H9 (cell line): ENCODE measurements around the gene SLX4IP. TPM values are rescaled to one million over a fixed set of nuclear protein-coding genes. Genes with fewer than 3 reads are reported as not detected.
A peak's percentile ranks its signal among the peaks of the same experiment; 100 is the strongest.

ENCODE experiments used
- DNase-seq: peaks from one replicate; pipeline ENCODE4 v3.0.0-alpha.2; 2017
- H2AFZ ChIP-seq: one replicate; pipeline ENCODE4 v1.6.1; 2013; ENCODE audit warnings: mild to moderate bottlenecking, low read length, control low read depth, moderate library complexity
- H2AK5ac ChIP-seq: 2 replicates; pipeline ENCODE4 v1.6.1; 2013; ENCODE audit warnings: low read length, control low read depth, mixed read lengths; ENCODE audit not compliant: insufficient read length
- H2BK120ac ChIP-seq: one replicate; pipeline ENCODE4 v1.6.1; 2013; ENCODE audit warnings: low read depth, mild to moderate bottlenecking, low read length, control low read depth, inconsistent platforms; ENCODE audit not compliant: poor library complexity, severe bottlenecking
- H2BK12ac ChIP-seq: 2 replicates; pipeline ENCODE4 v1.6.1; 2013; ENCODE audit warnings: low read length, control low read depth, mixed read lengths, low read depth; ENCODE audit not compliant: insufficient read length
- H2BK15ac ChIP-seq: 2 replicates; pipeline ENCODE4 v1.6.1; 2013; ENCODE audit warnings: low read depth, low read length, control low read depth
- H2BK20ac ChIP-seq: one replicate; pipeline ENCODE4 v1.6.1; 2013; ENCODE audit warnings: low read depth, mild to moderate bottlenecking, low read length, control low read depth, inconsistent platforms; ENCODE audit not compliant: poor library complexity, severe bottlenecking
- H2BK5ac ChIP-seq: 2 replicates; pipeline ENCODE4 v1.6.1; 2013; ENCODE audit warnings: low read length, control low read depth, mixed read lengths; ENCODE audit not compliant: insufficient read length
- H3K14ac ChIP-seq: 2 replicates; pipeline ENCODE4 v1.6.1; 2013; ENCODE audit warnings: low read length, control low read depth; ENCODE audit not compliant: insufficient read depth
- H3K18ac ChIP-seq: 2 replicates; pipeline ENCODE4 v1.6.1; 2013; ENCODE audit warnings: low read depth, mild to moderate bottlenecking, mixed read lengths, low read length, control low read depth; ENCODE audit not compliant: insufficient read length
- H3K23ac ChIP-seq: 2 replicates; pipeline ENCODE4 v1.6.1; 2013; ENCODE audit warnings: low read length, control low read depth, mixed read lengths, low read depth; ENCODE audit not compliant: insufficient read length
- H3K23me2 ChIP-seq: 2 replicates; pipeline ENCODE4 v1.6.1; 2013; ENCODE audit warnings: low read depth, mild to moderate bottlenecking, mixed read lengths, low read length, control low read depth; ENCODE audit not compliant: insufficient read length, poor library complexity, severe bottlenecking
- H3K27ac ChIP-seq: 2 replicates; pipeline ENCODE4 v1.5.1; 2013; ENCODE audit warnings: low read length, control low read depth, mixed read lengths, low read depth; ENCODE audit not compliant: insufficient read length
- H3K27me3 ChIP-seq: 2 replicates; pipeline ENCODE4 v1.6.1; 2013; ENCODE audit warnings: low read length, control low read depth, inconsistent platforms; ENCODE audit not compliant: insufficient read depth
- H3K4ac ChIP-seq: 2 replicates; pipeline ENCODE4 v1.6.1; 2013; ENCODE audit warnings: low read depth, mild to moderate bottlenecking, control low read depth, inconsistent platforms, low read length, moderate library complexity
- H3K4me1 ChIP-seq: 2 replicates; pipeline ENCODE4 v1.6.1; 2013; ENCODE audit warnings: low read length, control low read depth, inconsistent platforms; ENCODE audit not compliant: insufficient read depth
- H3K4me2 ChIP-seq: 2 replicates; pipeline ENCODE4 v1.6.1; 2013; ENCODE audit warnings: low read length, control low read depth, mixed read lengths; ENCODE audit not compliant: insufficient read length, insufficient read depth
- H3K56ac ChIP-seq: 2 replicates; pipeline ENCODE4 v1.6.1; 2013; ENCODE audit warnings: low read depth, mild to moderate bottlenecking, mixed read lengths, low read length, control low read depth; ENCODE audit not compliant: insufficient read length
- H3K79me1 ChIP-seq: 2 replicates; pipeline ENCODE4 v1.6.1; 2013; ENCODE audit warnings: low read depth, mild to moderate bottlenecking, moderate library complexity, low read length, control low read depth, inconsistent platforms; ENCODE audit not compliant: insufficient read depth, poor library complexity, severe bottlenecking
- H3K79me2 ChIP-seq: 2 replicates; pipeline ENCODE4 v1.6.1; 2013; ENCODE audit warnings: low read length, control low read depth, inconsistent platforms; ENCODE audit not compliant: insufficient read depth
- H3K9ac ChIP-seq: 2 replicates; pipeline ENCODE4 v1.6.1; 2013; ENCODE audit warnings: low read length, control low read depth, mixed read lengths; ENCODE audit not compliant: insufficient read length; ENCODE audit errors: extremely low read depth
- H3K9me3 ChIP-seq: one replicate; pipeline ENCODE4 v1.6.1; 2013; ENCODE audit warnings: low read depth, low read length, inconsistent platforms; ENCODE audit not compliant: control insufficient read depth
- H3T11ph ChIP-seq: one replicate; pipeline ENCODE4 v1.6.1; 2013; ENCODE audit warnings: mild to moderate bottlenecking, low read length, control low read depth, inconsistent platforms
- H4K20me1 ChIP-seq: one replicate; pipeline ENCODE4 v1.6.1; 2013; ENCODE audit not compliant: control insufficient read depth, insufficient read length, insufficient read depth
- H4K5ac ChIP-seq: 2 replicates; pipeline ENCODE4 v1.6.1; 2013; ENCODE audit warnings: low read depth, mild to moderate bottlenecking, mixed read lengths, low read length, control low read depth; ENCODE audit not compliant: insufficient read length
- H4K8ac ChIP-seq: replicated peaks from 2 replicates; pipeline ENCODE4 v1.6.1; 2013; ENCODE audit warnings: low read length, control low read depth, mixed read lengths, low read depth; ENCODE audit not compliant: insufficient read length
- H4K91ac ChIP-seq: 2 replicates; pipeline ENCODE4 v1.6.1; 2013; ENCODE audit warnings: low read depth, mild to moderate bottlenecking, moderate library complexity, mixed read lengths, low read length, control low read depth; ENCODE audit not compliant: insufficient read length
- H3K27ac Mint-ChIP-seq, 3 experiments: 2 replicates in 2 of 3; 3 replicates in 1 of 3; pipeline ENCODE4 v1.8.0; 2020 to 2021; ENCODE audit warnings: mixed read lengths in 3 of 3, mild to moderate bottlenecking in 1 of 3, moderate library complexity in 1 of 3
- H3K27me3 Mint-ChIP-seq: 2 replicates; pipeline ENCODE4 v1.8.0; 2021; ENCODE audit warnings: low read depth, mild to moderate bottlenecking, moderate library complexity, mixed read lengths
- H3K36me3 Mint-ChIP-seq, 3 experiments: 2 replicates in 2 of 3; 3 replicates in 1 of 3; pipeline ENCODE4 v1.8.0; 2020 to 2021; ENCODE audit warnings: low read depth in 3 of 3, mixed read lengths in 3 of 3; ENCODE audit not compliant: insufficient read depth in 1 of 3
- H3K4me1 Mint-ChIP-seq, 2 experiments: 2 replicates each; pipeline ENCODE4 v1.8.0; 2020; ENCODE audit warnings: mixed read lengths in 2 of 2
- H3K4me3 Mint-ChIP-seq, 2 experiments: 2 replicates in 1 of 2; 3 replicates in 1 of 2; pipeline ENCODE4 v1.8.0; 2020 to 2021; ENCODE audit warnings: mild to moderate bottlenecking in 2 of 2, mixed read lengths in 2 of 2, moderate library complexity in 1 of 2
- H3K9me3 Mint-ChIP-seq, 2 experiments: 2 replicates in 1 of 2; 3 replicates in 1 of 2; pipeline ENCODE4 v1.8.0; 2020; ENCODE audit warnings: mild to moderate bottlenecking in 2 of 2, mixed read lengths in 2 of 2, moderate library complexity in 1 of 2
- WGBS: extraction: QIAGEN DNeasy Blood & Tissue Kit; methylation state at CpG from one replicate; pipeline ENCODE4 v1.1.7; 2013; ENCODE audit warnings: missing lambda C conversion rate, low lambda C conversion rate, mixed read lengths; ENCODE audit not compliant: insufficient read length; ENCODE audit errors: extremely low coverage; 5-methylcytosine and 5-hydroxymethylcytosine counted together
- total RNA-seq: library from RNA; stranded (reverse); gene quantifications from 2 replicates; pipeline ENCODE4 v1.2.1, GENCODE V29; 2021
- TF ChIP-seq, protein P1 (sequence below): fragments of 200-600 bp; sonication (generic); conservative IDR thresholded peaks from 3 replicates; pipeline ENCODE4 v1.8.0; 2021; ENCODE audit warnings: antibody characterized with exemption, mild to moderate bottlenecking

The SLX4IP gene
- total RNA-seq, 1 experiment from 2014 or later = 7.9 TPM

DNA sequence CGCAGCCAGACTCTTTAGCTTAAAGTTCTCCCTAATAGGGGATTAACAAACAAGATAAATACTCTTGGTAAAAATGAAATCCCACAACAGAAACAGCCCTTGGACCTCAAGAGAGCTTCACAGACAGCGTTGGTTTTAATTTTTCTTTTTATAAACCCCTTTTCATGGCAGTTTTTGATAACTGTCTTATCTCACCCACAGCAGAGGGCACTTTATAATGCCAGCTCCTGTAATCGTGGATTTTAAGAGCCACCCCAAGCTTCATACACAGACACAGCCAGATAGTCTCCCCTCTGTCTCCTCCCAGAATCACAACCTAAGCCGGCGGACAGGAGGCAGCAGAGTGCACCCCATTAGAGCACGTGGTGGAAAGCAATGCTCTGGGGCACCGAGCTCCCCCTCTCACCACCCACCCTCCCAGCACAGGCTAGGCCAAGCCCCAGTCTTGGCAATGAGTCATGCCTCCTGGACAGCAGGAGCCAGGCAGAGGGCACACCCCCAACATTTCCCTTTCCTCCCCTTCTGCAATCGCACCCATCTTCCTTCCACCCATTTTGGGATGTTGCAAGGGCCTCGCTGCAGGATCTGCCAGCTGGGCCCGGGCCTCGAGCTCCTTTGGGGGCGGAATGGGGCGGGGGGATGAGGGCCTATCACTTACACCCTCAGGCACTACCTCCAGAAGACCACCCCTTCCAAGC, 236.3 kb downstream of the SLX4IP start:
- peak overlapping the region; percentile 52; the same call in 1 of the 2 replicates for H3K14ac ChIP-seq
- no peak overlapping the region for H4K8ac ChIP-seq
- no peak overlapping the region for H4K91ac ChIP-seq
- H2BK20ac ChIP-seq = no peak overlapping the region
- TF ChIP-seq, protein P1, sequence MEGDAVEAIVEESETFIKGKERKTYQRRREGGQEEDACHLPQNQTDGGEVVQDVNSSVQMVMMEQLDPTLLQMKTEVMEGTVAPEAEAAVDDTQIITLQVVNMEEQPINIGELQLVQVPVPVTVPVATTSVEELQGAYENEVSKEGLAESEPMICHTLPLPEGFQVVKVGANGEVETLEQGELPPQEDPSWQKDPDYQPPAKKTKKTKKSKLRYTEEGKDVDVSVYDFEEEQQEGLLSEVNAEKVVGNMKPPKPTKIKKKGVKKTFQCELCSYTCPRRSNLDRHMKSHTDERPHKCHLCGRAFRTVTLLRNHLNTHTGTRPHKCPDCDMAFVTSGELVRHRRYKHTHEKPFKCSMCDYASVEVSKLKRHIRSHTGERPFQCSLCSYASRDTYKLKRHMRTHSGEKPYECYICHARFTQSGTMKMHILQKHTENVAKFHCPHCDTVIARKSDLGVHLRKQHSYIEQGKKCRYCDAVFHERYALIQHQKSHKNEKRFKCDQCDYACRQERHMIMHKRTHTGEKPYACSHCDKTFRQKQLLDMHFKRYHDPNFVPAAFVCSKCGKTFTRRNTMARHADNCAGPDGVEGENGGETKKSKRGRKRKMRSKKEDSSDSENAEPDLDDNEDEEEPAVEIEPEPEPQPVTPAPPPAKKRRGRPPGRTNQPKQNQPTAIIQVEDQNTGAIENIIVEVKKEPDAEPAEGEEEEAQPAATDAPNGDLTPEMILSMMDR = peak; percentile 57
- H3K23me2 ChIP-seq = peaks cover 23% of the 10 kb centered on the region
- peak overlapping the region; percentile 85 to 93 for H3K4me3 Mint-ChIP-seq
- no peaks in the 10 kb centered on the region; the same call in 1 of the 2 replicates for H3K27me3 Mint-ChIP-seq
- H3T11ph ChIP-seq = no peak overlapping the region
- no peak overlapping the region for H3K23ac ChIP-seq
- H3K27ac Mint-ChIP-seq = no peak overlapping the region; a peak in 1 of 7 replicates
- peaks cover 8% of the 10 kb centered on the region; the same call in 1 of the 2 replicates for H3K79me2 ChIP-seq
- H4K20me1 ChIP-seq = no peaks in the 10 kb centered on the region
- no peak overlapping the region for H2AK5ac ChIP-seq
- H3K36me3 Mint-ChIP-seq = peaks cover 8 to 39% (median 15%) of the 10 kb centered on the region in 3 experiments; a peak in 6 of 7 replicates
- H3K4me1 ChIP-seq = peaks cover 15% of the 10 kb centered on the region
- peaks cover 59 to 64% of the 10 kb centered on the region in 2 experiments for H3K4me1 Mint-ChIP-seq
- no peak overlapping the region for H4K5ac ChIP-seq
- no peak overlapping the region for H3K9ac ChIP-seq
- no peaks in the 10 kb centered on the region for H3K9me3 Mint-ChIP-seq
- DNase-seq = peak; percentile 77
- no peak overlapping the region for H3K27ac ChIP-seq
- H3K9me3 ChIP-seq = no peaks in the 10 kb centered on the region
- peak overlapping the region; percentile 74 for H3K4me2 ChIP-seq
- H2BK12ac ChIP-seq = no peak overlapping the region
- no peak overlapping the region for H2BK120ac ChIP-seq
- H3K79me1 ChIP-seq = no peaks in the 10 kb centered on the region
- H2BK5ac ChIP-seq = no peak overlapping the region
- H2AFZ ChIP-seq = no peak overlapping the region
- H3K18ac ChIP-seq = no peak overlapping the region
- H3K27me3 ChIP-seq = no peaks in the 10 kb centered on the region
- WGBS = no CpG with 5 or more reads among the region's 13 CpGs
- no peak overlapping the region for H3K4ac ChIP-seq
- no peak overlapping the region for H3K56ac ChIP-seq
- no peak overlapping the region for H2BK15ac ChIP-seq
